HCT116 (cell line): Measurements from ENCODE around the gene IL17C. TPM values are rescaled to one million over a fixed set of nuclear protein-coding genes. Genes with fewer than 3 reads are reported as not detected.

ENCODE experiments used
- ATAC-seq: fragments of 200-7000 bp; cut with Tn5 transposase; 2 replicates; pipeline ENCODE4 v1.9.1; 2020; ENCODE audit warnings: mild to moderate bottlenecking, moderate library complexity
- BruUV-seq: library from RNA; stranded (reverse); fragments of 400-500 nt; replicated peaks from 2 replicates; lab custom pipeline; 2021; lab: Mats Ljungman, UMichigan
- CTCF ChIA-PET: fragments of 300-600 bp; sonication (Branson Sonifier 250); formaldehyde crosslinking; loops from one replicate; lab custom pipeline; 2021; ENCODE audit warnings: antibody characterized with exemption; lab: Charles Lee
- POLR2A ChIA-PET: fragments of 300-600, 350-600 bp; sonication (Branson Sonifier 250); formaldehyde crosslinking; loops from one replicate; lab custom pipeline; 2021; ENCODE audit warnings: antibody characterized with exemption; lab: Charles Lee
- RAD21 ChIA-PET, 2 experiments: fragments of 300-600 bp; sonication (Branson Sonifier 250); formaldehyde crosslinking; loops; one replicate each; lab custom pipeline; 2023; ENCODE audit warnings: low total read pairs in 2 of 2; ENCODE audit not compliant: uncharacterized antibody in 2 of 2, unreplicated experiment in 2 of 2, low non-redundant PET in 1 of 2; lab: Charles Lee
- DNase-seq: peaks from one replicate; pipeline ENCODE4 v3.0.0-alpha.2; 2010; ENCODE audit warnings: low read depth, low spot score
- H2AFZ ChIP-seq: fragments of 200-600 bp; shearing (Covaris generic), sonication (generic); 2 replicates; pipeline ENCODE4 v1.6.1; 2017; ENCODE audit warnings: low read depth, mixed run types, mixed read lengths, antibody characterized with exemption, low read length; ENCODE audit not compliant: poor library complexity, severe bottlenecking
- H3K27ac ChIP-seq: 2 replicates; pipeline ENCODE4 v1.5.1; 2012; ENCODE audit warnings: low read depth, low read length
- H3K27me3 ChIP-seq: fragments of 200-600 bp; sonication (generic); 2 replicates; pipeline ENCODE4 v1.6.1; 2016; ENCODE audit warnings: mixed run types, low read length, mixed read lengths; ENCODE audit not compliant: insufficient read depth
- H3K36me3 ChIP-seq, 2 experiments: fragments of 200-500 bp in 1 of 2; fragments of 200-600 bp in 1 of 2; sonication (Bioruptor generic) in 1 of 2; sonication (generic) in 1 of 2; 2 replicates each; pipeline versions ENCODE4 v1.5.1 to v1.6.1; 2014 to 2016; ENCODE audit warnings: low read length in 2 of 2, inconsistent platforms in 1 of 2, mixed read lengths in 1 of 2, mixed run types in 1 of 2; ENCODE audit not compliant: insufficient read depth in 2 of 2, control insufficient read depth in 1 of 2
- H3K4me1 ChIP-seq, 2 experiments: fragments of 200-600 bp in 1 of 2; sonication (generic) in 1 of 2; 2 replicates each; pipeline versions ENCODE4 v1.5.1 to v1.6.1; 2012 to 2017; ENCODE audit warnings: low read length in 2 of 2, inconsistent platforms in 1 of 2, mild to moderate bottlenecking in 1 of 2, mixed read lengths in 1 of 2, mixed run types in 1 of 2, moderate library complexity in 1 of 2; ENCODE audit not compliant: insufficient read depth in 2 of 2, control insufficient read depth in 1 of 2
- H3K4me2 ChIP-seq: fragments of 200-600 bp; sonication (generic); 2 replicates; pipeline ENCODE4 v1.6.1; 2017; ENCODE audit warnings: mixed run types, low read length, mixed read lengths
- H3K4me3 ChIP-seq, 2 experiments: fragments of 200-600 bp in 1 of 2; sonication (generic) in 1 of 2; replicated peaks in 1 of 2; 2 replicates each; pipeline ENCODE4 v1.5.1; 2011 to 2016; ENCODE audit warnings: low read length in 2 of 2, control low read depth in 1 of 2, low read depth in 1 of 2, mild to moderate bottlenecking in 1 of 2, mixed read lengths in 1 of 2, mixed run types in 1 of 2
- H3K79me2 ChIP-seq: fragments of 200-600 bp; sonication (generic); 2 replicates; pipeline ENCODE4 v1.6.1; 2017; ENCODE audit warnings: mild to moderate bottlenecking, mixed run types, low read length, moderate library complexity, mixed read lengths; ENCODE audit not compliant: insufficient read depth
- H3K9ac ChIP-seq: fragments of 200-600 bp; sonication (generic); 2 replicates; pipeline ENCODE4 v1.6.1; 2016; ENCODE audit warnings: low read length, mixed read lengths
- H3K9me2 ChIP-seq: fragments of 200-600 bp; sonication (generic), shearing (Covaris generic); 2 replicates; pipeline ENCODE4 v1.6.1; 2017; ENCODE audit warnings: mixed run types, mild to moderate bottlenecking, moderate library complexity; ENCODE audit not compliant: insufficient read depth
- H3K9me3 ChIP-seq, 2 experiments: fragments of 200-500 bp in 1 of 2; fragments of 200-600 bp in 1 of 2; sonication (Bioruptor generic) in 1 of 2; sonication (generic) in 1 of 2; 2 replicates each; pipeline ENCODE4 v1.6.1; 2014 to 2017; ENCODE audit warnings: low read length in 2 of 2, mixed read lengths in 2 of 2, inconsistent platforms in 1 of 2, low read depth in 1 of 2, mild to moderate bottlenecking in 1 of 2, mixed run types in 1 of 2, moderate library complexity in 1 of 2; ENCODE audit not compliant: control insufficient read depth in 1 of 2, insufficient read depth in 1 of 2
- H4K20me1 ChIP-seq: fragments of 200-600 bp; sonication (generic), shearing (Covaris generic); 2 replicates; pipeline ENCODE4 v1.6.1; 2017; ENCODE audit warnings: mixed run types, mild to moderate bottlenecking, moderate library complexity; ENCODE audit not compliant: insufficient read depth
- CEBPB ChIP-seq: IDR thresholded peaks from 2 replicates; pipeline ENCODE4 v1.6.1; 2012; ENCODE audit warnings: low read depth
- ELF1 ChIP-seq: IDR thresholded peaks from 2 replicates; pipeline ENCODE4 v1.6.1; 2012; ENCODE audit warnings: low read depth, borderline replicate concordance
- EZH2phosphoT487 ChIP-seq: fragments of 200-600 bp; IDR thresholded peaks from 2 replicates; pipeline ENCODE4 v1.6.1; 2018; ENCODE audit warnings: antibody characterized with exemption, borderline replicate concordance
- FOSL1 ChIP-seq: IDR thresholded peaks from 2 replicates; pipeline ENCODE4 v1.6.1; 2012; ENCODE audit warnings: low read depth
- JUND ChIP-seq: IDR thresholded peaks from 2 replicates; pipeline ENCODE4 v1.6.1; 2012
- MAX ChIP-seq: IDR thresholded peaks from 2 replicates; pipeline ENCODE4 v1.6.1; 2012
- POLR2A ChIP-seq: IDR thresholded peaks from 2 replicates; pipeline ENCODE4 v1.7.0; 2011; ENCODE audit warnings: borderline replicate concordance; ENCODE audit not compliant: insufficient read depth, insufficient read length; ENCODE audit errors: extremely low read depth
- POLR2AphosphoS5 ChIP-seq: IDR thresholded peaks from 2 replicates; pipeline ENCODE4 v1.6.1; 2011; ENCODE audit warnings: mild to moderate bottlenecking, low read depth, low read length, moderate library complexity
- RAD21 ChIP-seq: IDR thresholded peaks from 2 replicates; pipeline ENCODE4 v1.6.1; 2012; ENCODE audit warnings: low read depth, mild to moderate bottlenecking
- REST ChIP-seq: IDR thresholded peaks from 2 replicates; pipeline ENCODE4 v1.6.1; 2012; ENCODE audit warnings: low read depth
- SIN3A ChIP-seq: IDR thresholded peaks from 2 replicates; pipeline ENCODE4 v1.6.1; 2012; ENCODE audit warnings: low read depth
- ZBTB33 ChIP-seq: IDR thresholded peaks from 2 replicates; pipeline ENCODE4 v1.6.1; 2011; ENCODE audit warnings: mild to moderate bottlenecking, low read length, moderate library complexity; ENCODE audit not compliant: insufficient replicate concordance; ENCODE audit errors: extremely low read depth
- ZFX ChIP-seq: fragments of 450-650 bp; IDR thresholded peaks from 2 replicates; pipeline ENCODE4 v1.6.1; 2017
- ZNF274 ChIP-seq: fragments of 200-500 bp; sonication (Bioruptor generic); IDR thresholded peaks from 2 replicates; pipeline ENCODE4 v1.6.1; 2014; ENCODE audit warnings: mild to moderate bottlenecking, low read depth, low read length, inconsistent platforms
- intact Hi-C: fragments of 100-400 bp; cut with micrococcal nuclease; formaldehyde crosslinking; loops from 2 replicates; pipeline ENCODE4 v1.10.0; 2022
- total RNA-seq: library from RNA; stranded (reverse); gene quantifications from one replicate; pipeline ENCODE4 v1.2.1, GENCODE V29; 2021; ENCODE audit not compliant: unreplicated experiment

Gene IL17C
- total RNA-seq, 1 experiment from 2014 or later: not detected

- ChIA-PET POLR2A (no interaction called here), CTCF (no interaction called here), RAD21 (no interaction called here)
- no peak overlapping the region for H3K27ac ChIP-seq
- no peak for TF ChIP-seq POLR2A
- H3K36me3 ChIP-seq: peaks cover 62 to 73% of the 10 kb centered on the region in 2 experiments; a peak in 3 of 4 replicates
- no peaks in the 10 kb centered on the region for H3K4me1 ChIP-seq
- intact Hi-C loops: no loop called here
- H3K9me2 ChIP-seq: no peaks in the 10 kb centered on the region
- H3K27me3 ChIP-seq: no peaks in the 10 kb centered on the region
- DNase-seq: no peak
- H2AFZ ChIP-seq: no peak overlapping the region
- H3K4me2 ChIP-seq: no peak overlapping the region
- peaks cover 8% of the 10 kb centered on the region; the same call in 1 of the 2 replicates for H4K20me1 ChIP-seq
- H3K79me2 ChIP-seq: peaks cover 85% of the 10 kb centered on the region
- no peak overlapping the region for H3K9ac ChIP-seq
- H3K9me3 ChIP-seq: no peaks in the 10 kb centered on the region
- no peak for ATAC-seq
- no TSS peak for BruUV-seq
- H3K4me3 ChIP-seq: no peak overlapping the region
These were observed 49.6 kb upstream of the IL17C start for GRCh38 chr16:88588754-88589153.

GRCh38 chr16:88589441-88589840, 48.9 kb upstream of the IL17C start:
- CTCF ChIA-PET: no interaction called here
- Histone ChIP-seq H3K9ac (no peak overlapping the region), H3K27me3 (no peaks in the 10 kb centered on the region), H2AFZ (no peak overlapping the region), H3K4me2 (no peak overlapping the region)
- no TSS peak for BruUV-seq
- ATAC-seq: no peak
- intact Hi-C loops: no loop called here
- no peak for TF ChIP-seq REST
- TF ChIP-seq ZFX: no peak
- no peak for TF ChIP-seq EZH2phosphoT487
- no peak for TF ChIP-seq SIN3A
- TF ChIP-seq JUND: no peak
- no peak for TF ChIP-seq RAD21
- no peak for TF ChIP-seq POLR2AphosphoS5
- no peak for TF ChIP-seq MAX
- no peak for TF ChIP-seq CEBPB
- no peak for TF ChIP-seq ZBTB33
- TF ChIP-seq FOSL1: no peak
- TF ChIP-seq ZNF274: no peak
- TF ChIP-seq POLR2A: no peak
- no peak for TF ChIP-seq ELF1
- TF ChIP-seq, all 23 proteins: peak for 0
- no peak for DNase-seq
- H3K4me3 ChIP-seq: no peak overlapping the region
- H4K20me1 ChIP-seq: peaks cover 8% of the 10 kb centered on the region; the same call in 1 of the 2 replicates
- ChIA-PET POLR2A (no interaction called here), RAD21 (interaction anchor here in 1 of 2 experiments (0.6 kb wide), 1 partner anchor 180 kb away, joined by 4 read pairs; no protein-coding TSS in a partner anchor)
- no peaks in the 10 kb centered on the region for H3K9me3 ChIP-seq
- H3K4me1 ChIP-seq: no peaks in the 10 kb centered on the region
- H3K36me3 ChIP-seq: peaks cover 61 to 75% of the 10 kb centered on the region in 2 experiments; a peak in 3 of 4 replicates
- no peaks in the 10 kb centered on the region for H3K9me2 ChIP-seq
- no peak overlapping the region for H3K27ac ChIP-seq
- H3K79me2 ChIP-seq: peaks cover 85% of the 10 kb centered on the region
